HG03571 (cell line): ENCODE measurements around the gene CDH5.

Source experiments
- ATAC-seq: cut with Tn5 transposase; IDR thresholded peaks from one replicate; pipeline ENCODE4 v1.9.1; 2021; ENCODE audit not compliant: unreplicated experiment

The CDH5 gene

GRCh38 chr16:66354034-66354909, 12.2 kb upstream of the CDH5 start:
- no peak for ATAC-seq

DNA sequence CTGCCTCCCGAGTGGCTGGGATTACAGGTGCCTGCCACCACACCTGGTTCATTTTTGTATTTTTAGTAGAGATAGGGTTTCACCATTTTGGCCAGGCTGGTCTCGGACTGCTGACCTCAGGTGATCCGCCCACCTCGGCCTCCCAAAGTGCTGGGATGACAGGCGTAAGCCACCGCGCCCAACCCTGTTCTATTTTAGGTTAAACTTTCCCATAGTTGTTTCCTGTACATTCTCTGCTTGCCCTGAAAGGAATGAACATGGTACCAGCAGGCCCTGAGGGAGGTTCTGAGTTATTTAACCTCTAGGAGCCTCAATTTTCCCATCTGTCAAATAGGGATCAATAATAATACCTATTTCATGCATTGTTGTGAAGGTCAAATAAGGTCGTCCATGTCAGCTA, 11.0 kb upstream of the CDH5 start:
- no peak for ATAC-seq

- ATAC-seq: no peak
Measured at GRCh38 chr16:66357523-66357928, 9.0 kb upstream of the CDH5 start.

GRCh38 chr16:66358231-66358630, 8.3 kb upstream of the CDH5 start:
- ATAC-seq: no peak

GRCh38 chr16:66359012-66359411, 7.5 kb upstream of the CDH5 start:
- ATAC-seq: no peak

GRCh38 chr16:66359811-66360608, 6.5 kb upstream of the CDH5 start:
- ATAC-seq: no peak

GRCh38 chr16:66360624-66361324, 5.7 kb upstream of the CDH5 start:
- ATAC-seq: no peak

DNA sequence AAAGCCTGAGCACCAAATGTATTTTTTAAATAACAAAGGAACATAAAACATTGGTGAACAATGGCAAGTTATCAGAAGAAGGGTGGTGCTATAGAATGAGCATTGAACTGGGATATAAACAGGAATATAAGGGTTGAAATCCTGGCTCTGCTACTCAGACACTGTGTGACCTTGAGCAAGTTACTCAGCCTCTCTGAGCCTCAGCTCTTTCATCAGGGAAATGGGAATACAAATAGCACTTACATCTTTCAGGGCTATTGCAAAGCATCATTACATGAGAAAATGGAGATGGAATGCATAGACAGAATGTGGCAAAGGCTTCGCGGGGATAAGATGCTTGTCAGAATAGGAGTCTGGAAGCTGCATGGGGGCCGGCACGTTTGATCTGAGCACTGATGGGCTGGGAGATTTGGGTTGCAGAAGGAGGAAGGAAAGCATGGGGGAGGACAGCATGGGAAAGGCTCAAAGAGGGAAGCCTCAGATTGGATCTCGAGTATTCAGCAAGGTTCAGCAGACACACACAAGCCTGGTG, 4.8 kb upstream of the CDH5 start:
- no peak for ATAC-seq

GRCh38 chr16:66363211-66363777, 3.2 kb upstream of the CDH5 start:
- no peak for ATAC-seq

GRCh38 chr16:66364117-66364958, 2.2 kb upstream of the CDH5 start:
- no peak for ATAC-seq

DNA sequence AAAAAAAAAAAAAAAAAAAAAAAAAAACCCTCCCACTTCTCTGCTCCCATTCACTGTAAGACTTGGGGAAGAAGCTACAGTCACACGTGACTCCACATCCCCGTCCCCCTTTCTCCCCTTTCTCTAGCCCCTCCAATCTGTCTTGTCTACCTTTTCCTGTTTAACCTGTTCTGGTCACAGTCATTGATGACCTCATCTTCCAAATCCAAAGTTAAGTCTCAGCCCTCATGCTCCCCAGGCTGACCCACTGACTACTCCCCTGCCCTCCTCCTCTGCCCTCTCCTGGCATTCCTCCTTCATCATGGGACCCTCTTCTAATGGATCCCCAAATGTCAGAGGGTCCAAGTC, 1.6 kb upstream of the CDH5 start:
- ATAC-seq: no peak

DNA sequence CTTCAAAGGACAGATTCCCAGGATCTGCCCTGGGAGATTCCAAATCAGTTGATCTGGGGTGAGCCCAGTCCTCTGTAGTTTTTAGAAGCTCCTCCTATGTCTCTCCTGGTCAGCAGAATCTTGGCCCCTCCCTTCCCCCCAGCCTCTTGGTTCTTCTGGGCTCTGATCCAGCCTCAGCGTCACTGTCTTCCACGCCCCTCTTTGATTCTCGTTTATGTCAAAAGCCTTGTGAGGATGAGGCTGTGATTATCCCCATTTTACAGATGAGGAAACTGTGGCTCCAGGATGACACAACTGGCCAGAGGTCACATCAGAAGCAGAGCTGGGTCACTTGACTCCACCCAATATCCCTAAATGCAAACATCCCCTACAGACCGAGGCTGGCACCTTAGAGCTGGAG, 840 bp upstream of the CDH5 start:
- no peak for ATAC-seq

- no peak for ATAC-seq
Measured at GRCh38 chr16:66367968-66368891, 1.7 kb downstream of the CDH5 start.

DNA sequence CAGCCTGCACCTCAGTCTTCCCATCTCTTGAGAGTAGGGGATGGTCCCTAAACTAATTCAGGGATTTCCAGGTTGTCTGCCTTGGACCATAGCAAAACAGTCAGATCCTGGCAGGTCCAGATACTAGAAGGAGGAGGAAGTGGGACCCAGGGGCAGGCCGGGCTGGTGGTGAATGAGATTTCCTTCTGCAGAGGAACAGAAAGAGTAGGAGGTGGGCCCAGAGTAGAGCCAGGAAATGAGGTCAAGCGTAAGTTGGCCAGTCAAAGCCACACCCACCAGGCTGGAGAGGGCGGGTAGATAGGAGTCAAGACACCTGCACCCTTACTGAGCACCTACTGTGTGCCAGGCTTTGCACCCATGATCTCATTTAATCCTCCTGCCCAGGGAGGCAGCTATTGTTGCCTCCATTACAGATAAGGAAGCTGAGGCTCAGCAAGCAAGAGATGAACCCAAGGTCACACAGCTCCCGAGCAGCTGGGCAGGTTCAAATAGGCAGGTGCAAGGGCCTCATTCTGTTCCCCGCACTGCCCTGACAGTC, 2.6 kb downstream of the CDH5 start:
- no peak for ATAC-seq

DNA sequence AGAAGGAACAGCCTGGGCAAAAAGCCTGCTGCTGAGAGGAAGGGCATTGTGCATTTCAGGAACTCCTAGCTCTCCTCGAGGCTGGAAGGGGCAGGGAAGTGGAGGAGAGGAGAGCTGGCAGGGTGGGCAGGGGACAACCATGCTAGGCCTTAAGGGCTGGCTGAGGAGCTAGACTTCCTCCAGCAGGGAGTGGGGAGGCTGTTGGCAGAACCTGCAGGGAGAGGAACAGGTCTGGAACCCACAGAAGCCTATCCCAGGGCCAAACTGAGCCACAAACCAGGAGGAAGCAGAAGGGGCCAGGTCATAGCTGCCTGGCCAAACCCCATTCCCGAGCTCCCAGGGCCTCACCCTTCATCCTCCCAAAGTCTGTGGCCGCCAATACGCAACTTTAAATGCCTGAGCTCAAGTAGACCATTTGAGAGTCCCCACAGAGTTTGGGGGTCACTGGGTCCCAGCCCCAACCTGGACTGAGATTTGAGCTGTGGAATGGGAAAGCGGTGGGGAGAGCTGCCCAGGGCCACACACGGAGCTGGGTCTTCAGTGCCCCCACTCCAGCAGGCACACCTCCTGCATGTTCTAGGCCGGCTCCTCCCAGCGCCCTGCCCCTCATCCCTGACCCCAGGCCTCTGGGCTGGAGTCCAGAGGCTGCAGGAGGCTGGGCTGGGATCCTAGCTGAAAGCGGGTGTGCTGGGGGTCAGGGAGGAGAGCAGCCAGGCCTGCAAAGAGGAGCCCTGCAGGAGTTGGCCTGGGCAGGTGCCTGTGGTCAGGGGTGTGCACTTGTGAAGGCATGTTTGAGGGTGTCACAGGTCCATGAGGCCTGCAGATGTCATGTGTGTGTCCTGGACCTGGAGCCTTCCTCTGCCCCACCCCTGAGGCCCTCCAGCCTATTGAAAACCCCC, 4.5 kb downstream of the CDH5 start:
- no peak for ATAC-seq

GRCh38 chr16:66372078-66372897, 5.8 kb downstream of the CDH5 start:
- ATAC-seq: no peak

DNA sequence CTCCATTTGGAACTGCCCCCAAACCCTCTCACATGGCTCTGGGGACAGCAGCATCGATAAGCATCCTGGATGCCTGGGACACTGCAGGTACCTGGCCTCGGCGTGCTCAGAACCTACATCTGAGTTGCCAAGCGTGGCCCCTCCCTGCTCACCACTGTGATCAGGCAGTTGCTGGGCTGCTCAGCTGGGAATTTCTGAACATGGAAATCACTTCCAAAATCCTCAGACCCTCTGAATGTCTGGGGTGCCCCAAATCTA, 6.3 kb downstream of the CDH5 start:
- ATAC-seq: no peak
